OCI-LY1 (cell line): ENCODE data around the gene PEX5L.

Source experiments
- H2AFZ ChIP-seq: fragments of 200-600 bp; sonication (generic), shearing (Covaris generic); 2 replicates; pipeline ENCODE4 v1.6.0; 2014; ENCODE audit warnings: antibody characterized with exemption, mild to moderate bottlenecking, low read length
- H3F3A ChIP-seq: fragments of 200-600 bp; sonication (generic), shearing (Covaris generic); 2 replicates; pipeline ENCODE4 v1.6.0; 2014; ENCODE audit warnings: mild to moderate bottlenecking, antibody characterized with exemption, low read length, moderate library complexity; ENCODE audit not compliant: insufficient read depth
- H3K27ac ChIP-seq: fragments of 200-600 bp; sonication (generic); 2 replicates; pipeline ENCODE4 v1.5.1; 2014; ENCODE audit warnings: low read length, mixed run types, mild to moderate bottlenecking, low read depth; ENCODE audit not compliant: poor library complexity, severe bottlenecking
- H3K27me3 ChIP-seq: fragments of 200-600 bp; sonication (generic); 2 replicates; pipeline ENCODE4 v1.6.0; 2014; ENCODE audit warnings: antibody characterized with exemption, mild to moderate bottlenecking, low read length, moderate library complexity; ENCODE audit not compliant: insufficient read depth
- H3K36me3 ChIP-seq: fragments of 200-600 bp; sonication (generic); 2 replicates; pipeline ENCODE4 v1.6.1; 2014; ENCODE audit warnings: mild to moderate bottlenecking, antibody characterized with exemption, low read length, moderate library complexity, mixed read lengths; ENCODE audit not compliant: insufficient read depth
- H3K4me1 ChIP-seq: fragments of 200-600 bp; sonication (generic); 2 replicates; pipeline ENCODE4 v1.5.1; 2014; ENCODE audit warnings: mild to moderate bottlenecking, low read length, moderate library complexity; ENCODE audit not compliant: insufficient read depth, severe bottlenecking
- H3K4me2 ChIP-seq: fragments of 200-600 bp; sonication (generic), shearing (Covaris generic); 2 replicates; pipeline ENCODE4 v1.6.1; 2014; ENCODE audit warnings: low read length
- H3K4me3 ChIP-seq: fragments of 200-600 bp; sonication (generic); 2 replicates; pipeline ENCODE4 v1.5.1; 2014; ENCODE audit warnings: low read length, low read depth, mild to moderate bottlenecking, mixed read lengths; ENCODE audit not compliant: poor library complexity, severe bottlenecking
- H3K79me2 ChIP-seq: fragments of 200-600 bp; shearing (Covaris generic); 2 replicates; pipeline ENCODE4 v1.6.1; 2016; ENCODE audit warnings: mixed run types, low read length, mixed read lengths; ENCODE audit not compliant: insufficient read depth
- H3K9ac ChIP-seq: fragments of 200-600 bp; sonication (generic), shearing (Covaris generic); 2 replicates; pipeline ENCODE4 v1.6.1; 2014; ENCODE audit warnings: mild to moderate bottlenecking, low read length, mixed read lengths
- H3K9me2 ChIP-seq: fragments of 200-600 bp; sonication (generic), shearing (Covaris generic); 2 replicates; pipeline ENCODE4 v1.6.1; 2014; ENCODE audit warnings: low read depth, mild to moderate bottlenecking, low read length, mixed read lengths
- H3K9me3 ChIP-seq: fragments of 200-600 bp; shearing (Covaris generic); 2 replicates; pipeline ENCODE4 v1.6.1; 2014; ENCODE audit warnings: low read length, mixed read lengths
- H4K20me1 ChIP-seq: fragments of 200-600 bp; sonication (generic), shearing (Covaris generic); 2 replicates; pipeline ENCODE4 v1.6.0; 2016; ENCODE audit warnings: mild to moderate bottlenecking, low read length; ENCODE audit not compliant: insufficient read depth
- EZH2 ChIP-seq: fragments of 200-600 bp; sonication (generic), shearing (Covaris generic); IDR thresholded peaks from 2 replicates; pipeline ENCODE4 v1.8.0; 2017; ENCODE audit warnings: borderline replicate concordance, mixed run types, mild to moderate bottlenecking, antibody characterized with exemption, low read length, moderate library complexity, mixed read lengths
- TF ChIP-seq, protein P1 (sequence below): fragments of 200-600 bp; sonication (generic), shearing (Covaris generic); IDR thresholded peaks from 2 replicates; pipeline ENCODE4 v1.5.1; 2017; ENCODE audit warnings: mild to moderate bottlenecking, antibody characterized with exemption, low read length, moderate library complexity, mixed read lengths

Gene PEX5L

DNA sequence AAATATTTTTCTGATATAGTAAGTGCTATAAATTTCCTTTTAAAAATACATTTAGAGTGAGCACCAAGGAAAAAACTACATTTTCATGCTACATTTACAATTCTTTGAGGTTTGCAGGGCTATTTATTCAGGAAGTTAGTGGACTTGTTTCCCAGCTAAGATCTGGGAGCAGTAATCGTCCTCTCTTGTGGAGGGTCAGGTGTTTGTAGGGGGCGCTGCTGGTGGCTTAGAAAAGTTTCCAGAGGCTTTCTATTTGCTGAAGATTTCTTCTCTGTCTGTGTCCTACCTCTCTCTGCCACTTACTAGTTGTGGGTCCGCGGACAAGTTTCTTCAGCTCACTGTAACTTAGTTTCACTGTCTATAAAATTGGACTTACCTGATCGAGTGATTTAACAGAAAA is 163.9 kb downstream of the PEX5L start:
- no peaks in the 10 kb centered on the region for H3K9me3 ChIP-seq
- H3K4me3 ChIP-seq: no peak overlapping the region
- no peak overlapping the region for H3K9ac ChIP-seq
- TF ChIP-seq, protein P1, sequence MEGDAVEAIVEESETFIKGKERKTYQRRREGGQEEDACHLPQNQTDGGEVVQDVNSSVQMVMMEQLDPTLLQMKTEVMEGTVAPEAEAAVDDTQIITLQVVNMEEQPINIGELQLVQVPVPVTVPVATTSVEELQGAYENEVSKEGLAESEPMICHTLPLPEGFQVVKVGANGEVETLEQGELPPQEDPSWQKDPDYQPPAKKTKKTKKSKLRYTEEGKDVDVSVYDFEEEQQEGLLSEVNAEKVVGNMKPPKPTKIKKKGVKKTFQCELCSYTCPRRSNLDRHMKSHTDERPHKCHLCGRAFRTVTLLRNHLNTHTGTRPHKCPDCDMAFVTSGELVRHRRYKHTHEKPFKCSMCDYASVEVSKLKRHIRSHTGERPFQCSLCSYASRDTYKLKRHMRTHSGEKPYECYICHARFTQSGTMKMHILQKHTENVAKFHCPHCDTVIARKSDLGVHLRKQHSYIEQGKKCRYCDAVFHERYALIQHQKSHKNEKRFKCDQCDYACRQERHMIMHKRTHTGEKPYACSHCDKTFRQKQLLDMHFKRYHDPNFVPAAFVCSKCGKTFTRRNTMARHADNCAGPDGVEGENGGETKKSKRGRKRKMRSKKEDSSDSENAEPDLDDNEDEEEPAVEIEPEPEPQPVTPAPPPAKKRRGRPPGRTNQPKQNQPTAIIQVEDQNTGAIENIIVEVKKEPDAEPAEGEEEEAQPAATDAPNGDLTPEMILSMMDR: peak; percentile 55
- no peak for TF ChIP-seq EZH2
- H4K20me1 ChIP-seq: no peaks in the 10 kb centered on the region
- H3K79me2 ChIP-seq: no peaks in the 10 kb centered on the region
- H3K4me1 ChIP-seq: peaks cover 12% of the 10 kb centered on the region
- H3F3A ChIP-seq: no peaks in the 10 kb centered on the region
- H3K9me2 ChIP-seq: no peaks in the 10 kb centered on the region
- H3K36me3 ChIP-seq: no peaks in the 10 kb centered on the region
- no peaks in the 10 kb centered on the region for H3K27me3 ChIP-seq
- H2AFZ ChIP-seq: no peak overlapping the region
- no peak overlapping the region for H3K27ac ChIP-seq
- no peak overlapping the region for H3K4me2 ChIP-seq

DNA sequence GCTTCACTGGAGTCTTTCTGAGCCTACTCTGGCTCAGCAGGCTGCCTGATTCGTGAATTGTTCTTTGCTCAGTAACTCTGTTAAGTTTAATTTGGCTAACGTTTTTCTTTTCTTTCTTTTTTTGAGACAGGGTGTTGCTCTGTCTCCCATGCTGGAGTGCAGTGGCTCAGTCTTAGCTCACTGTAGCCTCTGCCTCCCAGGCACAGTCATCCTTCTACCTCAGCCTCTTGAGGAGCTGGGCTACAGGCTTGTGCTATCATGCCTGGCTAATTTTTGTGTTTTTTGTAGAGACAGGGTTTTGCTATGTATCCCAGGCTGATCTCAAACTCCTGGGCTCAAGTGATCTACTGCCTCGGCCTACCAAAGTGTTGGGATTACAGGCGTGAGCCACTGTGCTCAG is 165.0 kb downstream of the PEX5L start:
- Histone ChIP-seq H3K27me3 (no peaks in the 10 kb centered on the region), H4K20me1 (no peaks in the 10 kb centered on the region), H3K4me2 (peak overlapping the region; percentile 25; the same call in 1 of the 2 replicates), H3F3A (no peaks in the 10 kb centered on the region), H3K9me2 (no peaks in the 10 kb centered on the region), H3K9ac (no peak overlapping the region), H3K79me2 (no peaks in the 10 kb centered on the region), H3K27ac (peak overlapping the region; percentile 16), H2AFZ (peak overlapping the region; percentile 87), H3K9me3 (no peaks in the 10 kb centered on the region), H3K4me3 (no peak overlapping the region), H3K4me1 (peaks cover 12% of the 10 kb centered on the region), H3K36me3 (no peaks in the 10 kb centered on the region)
- TF ChIP-seq, protein P1: no peak
- no peak for TF ChIP-seq EZH2

DNA sequence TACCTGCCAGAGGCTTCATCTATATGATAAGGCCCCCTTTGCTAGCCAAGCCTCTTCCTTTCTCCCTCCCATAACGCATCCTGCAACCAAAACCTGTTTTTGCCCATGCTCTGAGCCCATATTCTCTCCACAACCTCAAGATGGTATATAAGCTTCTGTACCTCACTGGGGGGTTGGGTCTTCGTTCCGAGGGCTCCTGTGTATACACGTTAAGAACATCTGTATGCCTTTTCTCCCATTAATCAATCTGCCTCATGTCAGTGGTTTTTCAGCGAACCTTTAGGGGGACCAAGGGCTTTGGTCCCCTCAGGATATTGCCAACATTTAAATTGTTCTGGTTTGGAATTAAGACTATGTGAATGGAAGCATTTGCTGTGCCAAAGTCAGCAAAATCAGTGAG is 168.0 kb downstream of the PEX5L start:
- Histone ChIP-seq H3K4me2 (no peak overlapping the region), H3K27ac (no peak overlapping the region), H3K9me3 (no peaks in the 10 kb centered on the region), H3K4me1 (peaks cover 12% of the 10 kb centered on the region), H3K27me3 (no peaks in the 10 kb centered on the region), H3K79me2 (no peaks in the 10 kb centered on the region), H3K9me2 (no peaks in the 10 kb centered on the region), H3K9ac (no peak overlapping the region), H3K36me3 (no peaks in the 10 kb centered on the region), H4K20me1 (no peaks in the 10 kb centered on the region), H3F3A (no peaks in the 10 kb centered on the region), H2AFZ (no peak overlapping the region), H3K4me3 (no peak overlapping the region)
- TF ChIP-seq EZH2: no peak

DNA sequence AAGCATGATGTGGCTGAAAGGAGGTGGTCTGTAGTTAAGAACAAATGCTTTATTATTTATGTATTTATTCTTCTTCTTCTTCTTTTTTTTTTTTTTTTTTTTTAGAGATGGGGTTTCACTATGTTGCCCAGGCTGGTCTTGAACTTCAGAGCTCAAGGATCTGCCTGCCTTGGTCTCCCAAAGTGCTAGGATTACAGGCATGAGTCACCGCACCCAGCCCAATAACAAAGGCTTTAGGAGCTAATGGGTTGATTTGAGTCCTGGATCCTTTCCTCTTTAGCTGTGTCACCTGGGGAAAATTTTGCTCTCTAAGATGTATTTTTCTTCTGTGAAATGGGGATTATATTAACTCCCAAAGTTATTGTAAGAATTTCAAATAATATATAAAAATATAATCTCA is 168.8 kb downstream of the PEX5L start:
- H3F3A ChIP-seq: no peaks in the 10 kb centered on the region
- H3K9me2 ChIP-seq: no peaks in the 10 kb centered on the region
- no peak for TF ChIP-seq EZH2
- TF ChIP-seq, protein P1: no peak
- H3K4me1 ChIP-seq: peaks cover 12% of the 10 kb centered on the region
- peaks cover 6% of the 10 kb centered on the region; the same call in 1 of the 2 replicates for H3K9me3 ChIP-seq
- H3K79me2 ChIP-seq: no peaks in the 10 kb centered on the region
- H4K20me1 ChIP-seq: no peaks in the 10 kb centered on the region
- no peak overlapping the region for H3K27ac ChIP-seq
- no peaks in the 10 kb centered on the region for H3K27me3 ChIP-seq
- H2AFZ ChIP-seq: no peak overlapping the region
- no peak overlapping the region for H3K9ac ChIP-seq
- no peaks in the 10 kb centered on the region for H3K36me3 ChIP-seq
- no peak overlapping the region for H3K4me2 ChIP-seq
- H3K4me3 ChIP-seq: no peak overlapping the region
